HL-60/S4 treated with retinoic acid at 250 ng/mL for 4 days and 3 days (cell line): ENCODE results near the gene CTNNAL1.

ENCODE experiments used
- in situ Hi-C: fragments of 300-500 bp; cut with MboI; formaldehyde crosslinking; loops from 2 replicates; pipeline ENCODE4 v1.7.0; 2022; ENCODE audit warnings: low sequenced_read_pairs

CTNNAL1 gene

GRCh38 chr9:109030426-109030825 is 17.1 kb upstream of the CTNNAL1 start:
- in situ Hi-C loops: no loop called here

- in situ Hi-C loops: no loop called here
These were observed 15.2 kb upstream of the CTNNAL1 start for GRCh38 chr9:109028457-109028856.

- in situ Hi-C loops: no loop called here
These were observed 13.9 kb upstream of the CTNNAL1 start for GRCh38 chr9:109027176-109027575.

GRCh38 chr9:109026306-109026705 is 13.0 kb upstream of the CTNNAL1 start:
- in situ Hi-C loops: no loop called here

- in situ Hi-C loops: no loop called here
These were observed 9.6 kb upstream of the CTNNAL1 start for GRCh38 chr9:109022873-109023272.

- in situ Hi-C loops: no loop called here
These were observed 7.5 kb upstream of the CTNNAL1 start for GRCh38 chr9:109020581-109021511.

GRCh38 chr9:109020113-109020512 is 6.8 kb upstream of the CTNNAL1 start:
- in situ Hi-C loops: no loop called here

GRCh38 chr9:109019420-109019819 is 6.1 kb upstream of the CTNNAL1 start:
- in situ Hi-C loops: no loop called here

GRCh38 chr9:109017493-109017892 is 4.2 kb upstream of the CTNNAL1 start:
- in situ Hi-C loops: no loop called here

GRCh38 chr9:109017061-109017460 is 3.8 kb upstream of the CTNNAL1 start:
- in situ Hi-C loops: no loop called here

- in situ Hi-C loops: no loop called here
These were observed 2.8 kb upstream of the CTNNAL1 start for GRCh38 chr9:109016132-109016531.

GRCh38 chr9:109014608-109015280 is 1.4 kb upstream of the CTNNAL1 start:
- in situ Hi-C loops: no loop called here

GRCh38 chr9:109013679-109014607 is 644 bp upstream of the CTNNAL1 start:
- in situ Hi-C loops: no loop called here

GRCh38 chr9:109012009-109012875 is 1.1 kb downstream of the CTNNAL1 start:
- in situ Hi-C loops: no loop called here

- in situ Hi-C loops: no loop called here
These were observed 2.0 kb downstream of the CTNNAL1 start for GRCh38 chr9:109011231-109011671.

- in situ Hi-C loops: no loop called here
These were observed 2.6 kb downstream of the CTNNAL1 start for GRCh38 chr9:109010746-109011145.

- in situ Hi-C loops: no loop called here
These were observed 7.6 kb downstream of the CTNNAL1 start for GRCh38 chr9:109005678-109006077.

- in situ Hi-C loops: no loop called here
These were observed 10.2 kb downstream of the CTNNAL1 start for GRCh38 chr9:109003116-109003515.

- in situ Hi-C loops: no loop called here
These were observed 11.2 kb downstream of the CTNNAL1 start for GRCh38 chr9:109002141-109002540.

GRCh38 chr9:109001275-109001676 is 12.0 kb downstream of the CTNNAL1 start:
- in situ Hi-C loops: no loop called here
